ENCODE data around the gene TMEM220.

The TMEM220 gene

DNA sequence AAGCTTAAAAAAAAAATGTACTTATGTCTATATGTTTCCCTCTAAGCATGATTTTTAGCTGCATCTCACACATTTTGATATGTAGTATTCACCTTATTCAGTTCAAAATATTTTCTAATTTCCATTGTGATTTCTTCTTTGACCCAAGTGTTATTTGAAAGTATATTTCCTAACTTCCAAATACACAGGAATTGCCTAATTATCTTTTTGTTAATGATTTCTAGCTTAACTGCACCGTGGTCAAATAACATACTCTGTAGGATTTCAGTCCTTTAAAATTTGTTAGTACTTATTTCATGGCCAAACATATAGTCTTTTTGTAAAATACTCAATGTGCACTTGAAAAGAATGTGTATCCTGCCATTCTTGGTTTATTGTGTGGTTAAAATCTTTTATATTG, 11.3 kb downstream of the TMEM220 start:
- no peak for DNase-seq (ENCODE audit: low read depth in 1 of 2, low spot score in 1 of 2)
- no peak overlapping the region for H3K4me3 ChIP-seq (replicated peaks; ENCODE audit: insufficient read depth, low read length)

DNA sequence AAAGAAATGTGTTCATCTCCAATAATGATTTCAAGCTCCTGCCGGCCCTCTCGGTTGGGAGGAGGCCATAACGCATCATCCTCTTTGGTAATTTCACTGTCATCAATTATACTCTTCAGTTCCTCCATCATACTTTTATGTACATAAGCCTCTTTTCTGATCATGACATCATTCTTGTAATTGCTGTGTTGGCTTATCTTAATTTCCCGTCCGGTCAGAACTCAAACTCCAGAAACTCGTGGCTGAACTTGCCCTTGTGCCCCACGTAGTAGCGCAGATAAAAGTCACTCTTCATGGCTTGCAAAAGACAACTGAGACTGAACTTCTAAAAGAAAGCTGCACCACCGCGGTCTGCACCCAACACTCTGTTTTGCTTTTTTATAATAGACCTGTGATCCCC, 13.6 kb downstream of the TMEM220 start:
- no peak overlapping the region for H3K27ac ChIP-seq (replicated peaks)
- TF ChIP-seq, protein P1, sequence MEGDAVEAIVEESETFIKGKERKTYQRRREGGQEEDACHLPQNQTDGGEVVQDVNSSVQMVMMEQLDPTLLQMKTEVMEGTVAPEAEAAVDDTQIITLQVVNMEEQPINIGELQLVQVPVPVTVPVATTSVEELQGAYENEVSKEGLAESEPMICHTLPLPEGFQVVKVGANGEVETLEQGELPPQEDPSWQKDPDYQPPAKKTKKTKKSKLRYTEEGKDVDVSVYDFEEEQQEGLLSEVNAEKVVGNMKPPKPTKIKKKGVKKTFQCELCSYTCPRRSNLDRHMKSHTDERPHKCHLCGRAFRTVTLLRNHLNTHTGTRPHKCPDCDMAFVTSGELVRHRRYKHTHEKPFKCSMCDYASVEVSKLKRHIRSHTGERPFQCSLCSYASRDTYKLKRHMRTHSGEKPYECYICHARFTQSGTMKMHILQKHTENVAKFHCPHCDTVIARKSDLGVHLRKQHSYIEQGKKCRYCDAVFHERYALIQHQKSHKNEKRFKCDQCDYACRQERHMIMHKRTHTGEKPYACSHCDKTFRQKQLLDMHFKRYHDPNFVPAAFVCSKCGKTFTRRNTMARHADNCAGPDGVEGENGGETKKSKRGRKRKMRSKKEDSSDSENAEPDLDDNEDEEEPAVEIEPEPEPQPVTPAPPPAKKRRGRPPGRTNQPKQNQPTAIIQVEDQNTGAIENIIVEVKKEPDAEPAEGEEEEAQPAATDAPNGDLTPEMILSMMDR (IDR thresholded peaks at IDR 0.05; ENCODE audit: insufficient read depth, low read length) = no peak
- TF ChIP-seq, protein P2, sequence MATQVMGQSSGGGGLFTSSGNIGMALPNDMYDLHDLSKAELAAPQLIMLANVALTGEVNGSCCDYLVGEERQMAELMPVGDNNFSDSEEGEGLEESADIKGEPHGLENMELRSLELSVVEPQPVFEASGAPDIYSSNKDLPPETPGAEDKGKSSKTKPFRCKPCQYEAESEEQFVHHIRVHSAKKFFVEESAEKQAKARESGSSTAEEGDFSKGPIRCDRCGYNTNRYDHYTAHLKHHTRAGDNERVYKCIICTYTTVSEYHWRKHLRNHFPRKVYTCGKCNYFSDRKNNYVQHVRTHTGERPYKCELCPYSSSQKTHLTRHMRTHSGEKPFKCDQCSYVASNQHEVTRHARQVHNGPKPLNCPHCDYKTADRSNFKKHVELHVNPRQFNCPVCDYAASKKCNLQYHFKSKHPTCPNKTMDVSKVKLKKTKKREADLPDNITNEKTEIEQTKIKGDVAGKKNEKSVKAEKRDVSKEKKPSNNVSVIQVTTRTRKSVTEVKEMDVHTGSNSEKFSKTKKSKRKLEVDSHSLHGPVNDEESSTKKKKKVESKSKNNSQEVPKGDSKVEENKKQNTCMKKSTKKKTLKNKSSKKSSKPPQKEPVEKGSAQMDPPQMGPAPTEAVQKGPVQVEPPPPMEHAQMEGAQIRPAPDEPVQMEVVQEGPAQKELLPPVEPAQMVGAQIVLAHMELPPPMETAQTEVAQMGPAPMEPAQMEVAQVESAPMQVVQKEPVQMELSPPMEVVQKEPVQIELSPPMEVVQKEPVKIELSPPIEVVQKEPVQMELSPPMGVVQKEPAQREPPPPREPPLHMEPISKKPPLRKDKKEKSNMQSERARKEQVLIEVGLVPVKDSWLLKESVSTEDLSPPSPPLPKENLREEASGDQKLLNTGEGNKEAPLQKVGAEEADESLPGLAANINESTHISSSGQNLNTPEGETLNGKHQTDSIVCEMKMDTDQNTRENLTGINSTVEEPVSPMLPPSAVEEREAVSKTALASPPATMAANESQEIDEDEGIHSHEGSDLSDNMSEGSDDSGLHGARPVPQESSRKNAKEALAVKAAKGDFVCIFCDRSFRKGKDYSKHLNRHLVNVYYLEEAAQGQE (IDR thresholded peaks at IDR 0.05; ENCODE audit: insufficient replicate concordance, low read depth) = no peak
- no peak for TF ChIP-seq GABPA (IDR thresholded peaks at IDR 0.05; ENCODE audit: low read depth)
- no peak for TF ChIP-seq SPI1 (IDR thresholded peaks at IDR 0.05; ENCODE audit: borderline replicate concordance, low read depth)
- no peak for TF ChIP-seq POLR2AphosphoS5 (IDR thresholded peaks at IDR 0.05; ENCODE audit: low read depth)
- DNase-seq (ENCODE audit: low read depth in 1 of 2, low spot score in 1 of 2) = no peak
- no peak overlapping the region for H3K4me3 ChIP-seq (replicated peaks; ENCODE audit: insufficient read depth, low read length)
- no peaks in the 10 kb centered on the region for H3K27me3 ChIP-seq (ENCODE audit: insufficient read depth, poor library complexity, severe bottlenecking)

More for the DNA sequence above, 11.3 kb downstream of the TMEM220 start:
- no peak overlapping the region for H3K27ac ChIP-seq (replicated peaks)
- TF ChIP-seq, protein P1 (IDR thresholded peaks at IDR 0.05; ENCODE audit: insufficient read depth, low read length) = no peak
- TF ChIP-seq GABPA (IDR thresholded peaks at IDR 0.05; ENCODE audit: low read depth) (no peak), POLR2AphosphoS5 (IDR thresholded peaks at IDR 0.05; ENCODE audit: low read depth) (no peak), SPI1 (IDR thresholded peaks at IDR 0.05; ENCODE audit: borderline replicate concordance, low read depth) (no peak)
- TF ChIP-seq, protein P2 (IDR thresholded peaks at IDR 0.05; ENCODE audit: insufficient replicate concordance, low read depth) = no peak
- no peaks in the 10 kb centered on the region for H3K27me3 ChIP-seq (ENCODE audit: insufficient read depth, poor library complexity, severe bottlenecking)

DNA sequence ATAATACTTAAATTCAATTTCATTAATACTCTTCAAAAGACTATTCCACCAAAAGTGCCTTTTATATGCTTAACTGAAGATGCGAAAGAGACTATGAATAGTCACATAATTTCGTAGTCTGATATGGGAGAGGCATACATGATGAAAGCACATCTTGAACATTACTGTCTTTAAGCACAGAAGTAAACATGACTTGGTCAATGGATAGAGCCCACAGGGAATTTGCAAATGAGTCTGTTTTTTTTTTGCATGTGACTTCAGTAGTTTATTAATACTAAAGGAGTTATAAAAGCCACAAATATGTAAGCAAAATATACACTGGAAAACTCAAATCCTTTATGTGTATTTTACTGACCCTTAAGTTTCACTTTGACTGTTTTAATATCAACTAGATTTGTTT, 16.5 kb downstream of the TMEM220 start:
- H3K27ac ChIP-seq (replicated peaks) = no peak overlapping the region
- H3K27me3 ChIP-seq (ENCODE audit: insufficient read depth, poor library complexity, severe bottlenecking) = no peaks in the 10 kb centered on the region
- TF ChIP-seq, protein P2 (IDR thresholded peaks at IDR 0.05; ENCODE audit: insufficient replicate concordance, low read depth) = no peak
- TF ChIP-seq GABPA (IDR thresholded peaks at IDR 0.05; ENCODE audit: low read depth) = no peak
- TF ChIP-seq, protein P1 (IDR thresholded peaks at IDR 0.05; ENCODE audit: insufficient read depth, low read length) = no peak
- no peak for TF ChIP-seq POLR2AphosphoS5 (IDR thresholded peaks at IDR 0.05; ENCODE audit: low read depth)
- no peak for TF ChIP-seq SPI1 (IDR thresholded peaks at IDR 0.05; ENCODE audit: borderline replicate concordance, low read depth)
- no peak for DNase-seq (ENCODE audit: low read depth in 1 of 2, low spot score in 1 of 2)
- H3K4me3 ChIP-seq (replicated peaks; ENCODE audit: insufficient read depth, low read length) = no peak overlapping the region

Data from HL-60 (cell line).